Measurements from ENCODE around the gene SRGAP2C. TPM values are rescaled to one million over a fixed set of nuclear protein-coding genes. Genes with fewer than 3 reads are reported as not detected.
"Not testable (repeated sequence)": the region's sequence is repeated elsewhere in the genome, so short reads cannot be mapped to it uniquely, and the experiment has no call there.

The SRGAP2C gene
- polyA plus RNA-seq, 1 experiment: 9.4 TPM

DNA sequence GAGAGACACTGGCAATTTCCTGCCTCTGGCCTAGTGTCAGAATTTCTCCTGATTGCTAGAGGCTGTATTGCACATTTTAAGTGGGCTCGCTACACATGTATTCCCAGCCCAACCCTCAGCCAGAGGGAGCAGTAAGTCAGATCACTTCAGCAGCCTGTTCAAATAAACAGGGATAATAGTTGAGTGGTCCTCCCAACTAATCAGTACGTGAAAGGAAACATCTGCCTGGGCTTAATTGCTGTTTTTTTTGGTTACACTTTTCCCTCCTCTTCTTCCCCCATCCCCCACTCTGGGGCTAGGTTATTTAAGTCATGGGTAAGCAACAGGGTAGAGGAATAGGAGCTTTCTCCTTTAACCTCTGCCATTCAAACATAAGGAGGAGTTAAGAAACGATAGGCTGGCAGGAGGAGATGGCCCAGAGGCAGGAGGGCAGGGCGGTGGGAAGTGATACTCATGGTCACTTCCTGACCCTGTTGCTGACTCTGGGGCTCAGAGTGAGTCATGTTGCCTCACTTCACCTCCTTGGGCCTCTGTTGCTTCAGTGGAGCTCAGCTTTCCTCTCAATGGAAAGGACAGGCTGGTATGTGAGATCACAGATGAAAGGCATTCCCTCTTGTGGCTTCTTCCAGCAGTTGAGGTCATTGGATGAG is 177.6 kb downstream of the SRGAP2C start:
- H3K27ac ChIP-seq (ENCODE audit: low read depth, low read length); H3K27me3 ChIP-seq (ENCODE audit: control insufficient read depth, insufficient read depth, low read length); H3K9me3 ChIP-seq (ENCODE audit: control insufficient read depth, insufficient read depth, low read length); POLR2A ChIA-PET; DNase-seq (ENCODE audit: low read depth, low spot score); CTCF ChIA-PET; H3K4me3 ChIP-seq (ENCODE audit: low read depth, low read length): not testable (repeated sequence)

DNA sequence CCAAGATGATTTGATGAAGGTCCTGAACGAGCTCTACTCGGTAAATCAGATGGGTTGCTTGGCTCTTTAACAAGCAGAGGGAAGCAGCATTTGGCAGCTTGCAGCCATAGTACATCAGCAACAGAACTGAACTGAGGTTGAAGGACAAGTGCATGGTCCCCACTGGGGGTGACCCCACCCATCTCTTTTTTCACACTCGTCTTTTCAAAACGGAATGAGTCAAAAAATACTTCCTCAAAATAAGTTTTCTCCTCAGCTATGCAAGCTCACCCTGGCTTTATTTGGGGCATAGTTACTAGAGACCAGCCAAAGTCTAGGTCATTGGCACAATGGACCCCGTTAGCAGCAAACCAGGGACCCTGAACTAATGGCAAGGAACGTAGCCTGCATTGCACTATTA is 180.5 kb downstream of the SRGAP2C start:
- CTCF ChIA-PET; POLR2A ChIA-PET; DNase-seq (ENCODE audit: low read depth, low spot score); H3K27me3 ChIP-seq (ENCODE audit: control insufficient read depth, insufficient read depth, low read length); H3K9me3 ChIP-seq (ENCODE audit: control insufficient read depth, insufficient read depth, low read length); H3K4me3 ChIP-seq (ENCODE audit: low read depth, low read length); H3K27ac ChIP-seq (ENCODE audit: low read depth, low read length): not testable (repeated sequence)

DNA sequence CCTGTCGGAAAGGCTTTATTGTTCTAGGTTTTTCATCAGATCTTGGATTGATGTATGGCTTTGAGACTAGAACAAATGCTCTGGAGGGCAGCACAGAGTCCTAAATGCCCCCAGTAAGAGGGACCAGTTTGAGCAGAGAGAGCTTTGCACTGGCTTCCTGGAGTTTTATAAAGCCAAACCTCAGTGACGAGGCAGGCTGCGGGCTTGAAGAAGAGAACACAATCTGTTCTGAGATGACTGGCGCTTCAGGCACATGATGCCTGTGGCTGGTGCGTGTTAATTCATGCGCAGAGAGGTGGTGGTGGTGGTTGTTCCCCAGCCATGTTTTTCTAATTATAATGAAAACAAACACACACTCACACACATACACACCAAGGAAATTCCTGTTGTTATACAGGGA is 180.9 kb downstream of the SRGAP2C start:
- H3K4me3 ChIP-seq (ENCODE audit: low read depth, low read length); CTCF ChIA-PET; POLR2A ChIA-PET; H3K9me3 ChIP-seq (ENCODE audit: control insufficient read depth, insufficient read depth, low read length); H3K27me3 ChIP-seq (ENCODE audit: control insufficient read depth, insufficient read depth, low read length); DNase-seq (ENCODE audit: low read depth, low spot score); H3K27ac ChIP-seq (ENCODE audit: low read depth, low read length): not testable (repeated sequence)

DNA sequence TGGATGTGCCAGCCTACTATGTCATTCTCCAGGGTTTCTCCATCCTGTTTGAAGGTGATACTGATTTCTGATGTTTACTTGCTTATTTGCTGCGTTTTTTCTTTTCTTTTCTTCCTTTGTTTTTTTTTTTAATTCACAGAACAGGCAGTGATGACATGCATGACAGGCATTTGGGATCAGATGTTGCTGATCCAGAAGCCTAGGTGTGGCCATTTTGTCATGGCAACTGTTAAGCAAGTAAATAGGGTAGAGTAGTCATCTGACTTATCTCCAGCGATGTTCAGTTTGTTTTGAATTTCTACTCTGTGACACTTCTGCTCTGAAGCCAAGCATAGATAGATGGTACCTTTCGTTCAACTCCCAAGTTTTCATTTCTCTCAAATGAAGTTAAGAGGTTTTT is 181.4 kb downstream of the SRGAP2C start:
- H3K27ac ChIP-seq (ENCODE audit: low read depth, low read length); H3K27me3 ChIP-seq (ENCODE audit: control insufficient read depth, insufficient read depth, low read length); POLR2A ChIA-PET; CTCF ChIA-PET; H3K9me3 ChIP-seq (ENCODE audit: control insufficient read depth, insufficient read depth, low read length); DNase-seq (ENCODE audit: low read depth, low spot score); H3K4me3 ChIP-seq (ENCODE audit: low read depth, low read length): not testable (repeated sequence)

DNA sequence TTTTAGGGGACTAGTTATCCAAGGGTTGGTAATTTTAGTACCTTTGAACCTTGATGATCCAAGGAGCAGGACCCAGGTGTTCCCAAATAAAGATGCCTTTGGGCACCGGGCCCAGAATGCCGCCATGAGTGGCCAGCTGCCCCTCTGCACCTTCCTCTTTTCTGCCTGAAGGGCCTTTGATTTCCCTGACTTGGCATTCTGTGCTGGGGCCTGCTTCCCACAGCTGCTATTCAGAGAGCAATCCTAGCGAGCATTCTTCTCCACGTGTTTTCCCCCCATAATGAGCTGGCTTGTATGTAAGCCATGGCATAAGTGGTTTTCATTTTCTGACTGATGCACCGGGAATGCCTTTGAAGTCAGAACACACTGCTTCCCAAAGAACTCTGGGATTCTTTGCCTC is 184.1 kb downstream of the SRGAP2C start:
- H3K4me3 ChIP-seq (ENCODE audit: low read depth, low read length); DNase-seq (ENCODE audit: low read depth, low spot score); POLR2A ChIA-PET; H3K27me3 ChIP-seq (ENCODE audit: control insufficient read depth, insufficient read depth, low read length); H3K27ac ChIP-seq (ENCODE audit: low read depth, low read length); CTCF ChIA-PET; H3K9me3 ChIP-seq (ENCODE audit: control insufficient read depth, insufficient read depth, low read length): not testable (repeated sequence)

DNA sequence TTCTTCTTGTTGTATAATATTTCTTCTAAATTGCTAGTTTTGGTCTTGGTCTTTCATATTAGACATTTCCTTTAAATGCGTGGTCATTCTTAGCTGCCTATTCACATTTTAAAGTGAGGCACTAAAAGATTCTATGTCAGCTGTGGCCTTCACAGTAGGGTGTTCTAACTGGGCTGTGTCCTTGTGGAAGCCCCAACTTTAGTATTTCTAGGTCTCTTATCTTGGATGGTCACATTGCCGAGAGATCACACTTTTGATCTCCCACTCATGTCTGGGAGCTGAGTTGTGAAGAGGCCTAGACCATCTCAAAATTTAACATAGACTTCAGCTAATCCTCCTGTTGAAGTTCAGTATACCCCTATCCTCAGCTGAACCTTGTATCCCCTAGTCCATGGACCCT is 185.2 kb downstream of the SRGAP2C start:
- H3K9me3 ChIP-seq (ENCODE audit: control insufficient read depth, insufficient read depth, low read length); CTCF ChIA-PET; H3K4me3 ChIP-seq (ENCODE audit: low read depth, low read length); DNase-seq (ENCODE audit: low read depth, low spot score); H3K27me3 ChIP-seq (ENCODE audit: control insufficient read depth, insufficient read depth, low read length); POLR2A ChIA-PET; H3K27ac ChIP-seq (ENCODE audit: low read depth, low read length): not testable (repeated sequence)

DNA sequence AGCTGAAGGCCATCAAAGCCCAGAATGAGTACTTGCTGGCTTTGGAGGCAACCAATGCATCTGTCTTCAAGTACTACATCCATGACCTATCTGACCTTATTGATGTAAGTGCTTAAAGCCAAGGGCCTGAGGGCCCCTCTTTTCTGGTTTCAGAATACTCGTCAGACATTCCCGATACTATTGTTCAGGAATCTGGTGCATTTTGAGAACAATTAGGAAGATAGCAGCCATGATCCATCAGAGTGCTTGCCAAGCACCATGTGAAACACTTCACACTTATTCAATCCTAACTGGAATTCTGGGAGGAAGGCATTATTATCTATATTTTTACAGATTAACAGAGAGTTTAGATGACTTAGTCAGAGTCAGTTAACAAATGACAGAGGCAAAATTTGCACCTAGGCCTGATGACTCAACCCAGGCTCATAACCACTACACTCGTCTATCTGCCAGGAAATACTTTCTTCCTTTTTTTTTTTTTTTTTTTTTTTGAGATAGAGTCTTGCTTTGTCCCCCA is 190.1 kb downstream of the SRGAP2C start:
- POLR2A ChIA-PET; DNase-seq (ENCODE audit: low read depth, low spot score); H3K27me3 ChIP-seq (ENCODE audit: control insufficient read depth, insufficient read depth, low read length); CTCF ChIA-PET; H3K4me3 ChIP-seq (ENCODE audit: low read depth, low read length); H3K27ac ChIP-seq (ENCODE audit: low read depth, low read length); H3K9me3 ChIP-seq (ENCODE audit: control insufficient read depth, insufficient read depth, low read length): not testable (repeated sequence)

DNA sequence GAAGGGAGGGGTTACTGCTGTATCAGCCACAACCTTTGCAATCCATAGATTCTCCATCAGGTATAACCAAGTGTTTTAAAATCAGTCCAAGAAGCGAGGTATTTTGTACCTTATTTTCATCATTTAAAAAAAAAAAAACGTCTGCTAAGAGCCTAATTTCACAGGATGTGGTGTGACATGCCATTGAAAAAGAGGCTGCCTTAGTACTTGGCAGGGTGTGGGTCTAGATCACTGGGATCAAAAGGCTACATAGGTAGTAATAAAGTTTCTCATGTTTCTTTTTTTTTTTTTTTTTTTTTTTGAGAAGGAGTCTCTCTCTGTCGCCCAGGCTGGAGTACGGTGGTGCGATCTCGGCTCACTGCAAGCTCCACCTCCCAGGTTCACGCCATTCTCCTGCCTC is 192.2 kb downstream of the SRGAP2C start:
- DNase-seq (ENCODE audit: low read depth, low spot score); POLR2A ChIA-PET; CTCF ChIA-PET; H3K9me3 ChIP-seq (ENCODE audit: control insufficient read depth, insufficient read depth, low read length); H3K4me3 ChIP-seq (ENCODE audit: low read depth, low read length); H3K27me3 ChIP-seq (ENCODE audit: control insufficient read depth, insufficient read depth, low read length); H3K27ac ChIP-seq (ENCODE audit: low read depth, low read length): not testable (repeated sequence)

DNA sequence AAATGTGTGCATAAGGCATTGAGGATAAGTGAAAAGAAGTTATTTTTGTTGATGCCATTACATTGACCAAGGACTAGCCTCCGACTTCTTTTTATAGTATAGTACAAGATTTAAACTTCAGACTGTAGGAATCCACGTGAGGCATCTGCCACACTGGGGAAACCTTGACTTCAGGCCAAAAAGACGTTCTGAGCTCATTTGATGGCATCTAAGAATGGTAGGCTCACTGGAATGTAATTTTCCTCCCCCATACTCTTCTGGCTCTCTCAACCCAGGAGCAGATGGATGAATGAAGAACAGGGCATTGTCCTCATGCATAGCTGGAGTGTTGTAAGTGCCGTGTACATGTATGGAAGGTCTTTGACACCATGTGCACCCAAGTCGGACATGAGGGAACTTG is 194.0 kb downstream of the SRGAP2C start:
- H3K27ac ChIP-seq (ENCODE audit: low read depth, low read length); POLR2A ChIA-PET; H3K4me3 ChIP-seq (ENCODE audit: low read depth, low read length); DNase-seq (ENCODE audit: low read depth, low spot score); CTCF ChIA-PET; H3K27me3 ChIP-seq (ENCODE audit: control insufficient read depth, insufficient read depth, low read length); H3K9me3 ChIP-seq (ENCODE audit: control insufficient read depth, insufficient read depth, low read length): not testable (repeated sequence)

DNA sequence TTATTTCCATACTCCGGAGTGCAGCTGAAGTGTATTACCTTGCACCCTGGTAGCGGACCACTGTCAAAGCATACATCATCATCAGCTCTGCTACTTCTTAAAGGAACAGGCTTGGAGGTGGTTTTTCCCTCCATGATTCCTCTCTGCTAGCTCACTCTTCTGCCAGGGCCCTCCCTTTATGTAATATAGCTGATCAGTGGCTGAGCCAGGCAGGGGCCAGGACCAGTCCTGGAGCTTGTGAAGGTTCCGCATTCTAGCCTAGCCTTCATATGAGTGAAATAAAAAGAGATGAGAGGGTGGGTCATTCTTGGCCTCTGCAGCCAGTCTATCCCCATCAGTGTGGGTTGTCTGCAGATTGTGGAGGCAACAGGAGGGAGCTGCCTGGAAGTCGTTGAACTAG is 200.0 kb downstream of the SRGAP2C start:
- H3K4me3 ChIP-seq (ENCODE audit: low read depth, low read length); POLR2A ChIA-PET; CTCF ChIA-PET; H3K27me3 ChIP-seq (ENCODE audit: control insufficient read depth, insufficient read depth, low read length); DNase-seq (ENCODE audit: low read depth, low spot score); H3K9me3 ChIP-seq (ENCODE audit: control insufficient read depth, insufficient read depth, low read length); H3K27ac ChIP-seq (ENCODE audit: low read depth, low read length): not testable (repeated sequence)

DNA sequence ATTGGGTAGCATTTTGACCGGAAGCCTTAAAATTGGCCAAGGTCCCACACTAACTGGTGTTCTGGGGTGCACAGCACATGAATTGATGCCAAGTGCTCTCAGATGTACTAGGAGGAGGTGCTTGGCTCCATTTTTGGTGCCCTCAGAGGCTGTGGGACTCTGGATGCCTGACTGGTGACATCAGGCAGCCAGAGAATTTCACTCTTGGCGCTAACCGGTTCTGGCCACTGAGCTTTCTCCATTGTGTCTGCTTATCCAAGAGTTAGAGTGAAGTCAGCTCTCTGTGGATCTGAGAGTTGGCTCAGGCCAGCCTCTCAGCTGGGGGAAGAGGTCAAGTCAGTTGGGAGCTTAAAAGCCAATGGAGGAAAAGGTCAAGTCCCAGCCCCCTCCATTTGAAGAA is 200.4 kb downstream of the SRGAP2C start:
- CTCF ChIA-PET; H3K27me3 ChIP-seq (ENCODE audit: control insufficient read depth, insufficient read depth, low read length); H3K27ac ChIP-seq (ENCODE audit: low read depth, low read length); H3K9me3 ChIP-seq (ENCODE audit: control insufficient read depth, insufficient read depth, low read length); POLR2A ChIA-PET; H3K4me3 ChIP-seq (ENCODE audit: low read depth, low read length); DNase-seq (ENCODE audit: low read depth, low spot score): not testable (repeated sequence)

DNA sequence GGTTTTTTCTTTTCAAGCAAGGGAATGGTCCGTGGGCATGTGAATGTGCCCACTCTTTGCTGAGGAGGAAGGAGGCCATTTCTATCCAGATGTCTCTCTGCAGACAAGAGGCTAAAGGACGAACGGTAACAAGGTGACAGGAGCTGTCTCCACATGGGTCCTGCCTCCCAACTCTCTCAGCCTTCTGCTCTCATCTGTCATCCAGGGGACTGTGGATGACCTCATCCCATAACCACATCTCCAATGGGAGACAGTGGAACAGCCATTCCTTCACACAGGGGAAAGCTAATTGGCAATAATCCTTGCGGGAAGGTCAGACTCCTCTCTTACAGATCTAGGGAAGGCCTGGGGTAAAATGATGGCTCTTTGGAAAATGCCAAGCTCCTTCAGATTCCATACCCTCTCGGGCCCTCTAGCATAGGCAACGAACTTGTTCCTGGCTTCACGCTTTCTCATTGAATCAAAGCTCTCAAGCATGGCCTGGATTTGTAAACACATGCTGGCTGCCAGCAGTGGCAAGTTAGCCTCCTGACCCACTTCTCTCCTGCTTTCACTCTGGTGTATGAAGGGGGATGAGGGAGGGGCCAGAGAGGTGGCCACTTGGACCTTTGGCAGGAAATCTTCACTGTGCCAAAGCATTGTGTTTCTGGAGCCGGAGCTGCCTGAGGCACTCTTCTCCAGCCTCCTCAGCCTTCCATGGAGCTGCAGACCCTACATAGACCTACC is 201.0 kb downstream of the SRGAP2C start:
- POLR2A ChIA-PET; H3K9me3 ChIP-seq (ENCODE audit: control insufficient read depth, insufficient read depth, low read length); CTCF ChIA-PET; DNase-seq (ENCODE audit: low read depth, low spot score); H3K4me3 ChIP-seq (ENCODE audit: low read depth, low read length); H3K27ac ChIP-seq (ENCODE audit: low read depth, low read length); H3K27me3 ChIP-seq (ENCODE audit: control insufficient read depth, insufficient read depth, low read length): not testable (repeated sequence)
